Fibroblast of lung (primary cell): ENCODE measurements around the gene THEM4.

Source experiments
- EZH2 ChIP-seq: IDR thresholded peaks from 2 replicates; pipeline ENCODE4 v1.5.1; 2012; ENCODE audit warnings: low read length, control low read depth, mild to moderate bottlenecking; ENCODE audit errors: missing control alignments
- TF ChIP-seq, protein P1 (sequence below), 2 donors: IDR thresholded peaks in 1 of 2; conservative IDR thresholded peaks in 1 of 2; 1 replicate in 1 of 2; 2 replicates in 1 of 2; pipeline ENCODE4 v1.5.1; 2011 to 2012; ENCODE audit warnings: low read length in 2 of 2, control low read depth in 1 of 2, inconsistent platforms in 1 of 2, low read depth in 1 of 2, mild to moderate bottlenecking in 1 of 2

- TF ChIP-seq, protein P1, sequence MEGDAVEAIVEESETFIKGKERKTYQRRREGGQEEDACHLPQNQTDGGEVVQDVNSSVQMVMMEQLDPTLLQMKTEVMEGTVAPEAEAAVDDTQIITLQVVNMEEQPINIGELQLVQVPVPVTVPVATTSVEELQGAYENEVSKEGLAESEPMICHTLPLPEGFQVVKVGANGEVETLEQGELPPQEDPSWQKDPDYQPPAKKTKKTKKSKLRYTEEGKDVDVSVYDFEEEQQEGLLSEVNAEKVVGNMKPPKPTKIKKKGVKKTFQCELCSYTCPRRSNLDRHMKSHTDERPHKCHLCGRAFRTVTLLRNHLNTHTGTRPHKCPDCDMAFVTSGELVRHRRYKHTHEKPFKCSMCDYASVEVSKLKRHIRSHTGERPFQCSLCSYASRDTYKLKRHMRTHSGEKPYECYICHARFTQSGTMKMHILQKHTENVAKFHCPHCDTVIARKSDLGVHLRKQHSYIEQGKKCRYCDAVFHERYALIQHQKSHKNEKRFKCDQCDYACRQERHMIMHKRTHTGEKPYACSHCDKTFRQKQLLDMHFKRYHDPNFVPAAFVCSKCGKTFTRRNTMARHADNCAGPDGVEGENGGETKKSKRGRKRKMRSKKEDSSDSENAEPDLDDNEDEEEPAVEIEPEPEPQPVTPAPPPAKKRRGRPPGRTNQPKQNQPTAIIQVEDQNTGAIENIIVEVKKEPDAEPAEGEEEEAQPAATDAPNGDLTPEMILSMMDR (conservative IDR thresholded peaks at IDR 0.05 in 1 of 2, IDR thresholded peaks at IDR 0.05 in 1 of 2; ENCODE audit: low read depth in 1 of 2, low read length in 2 of 2), result no peak
- TF ChIP-seq EZH2, result no peak
These were observed 84.1 kb downstream of the THEM4 start for GRCh38 chr1:151825204-151825603.
